Coronary artery (tissue), 2 donors: Measurements from ENCODE around the gene POM121.
"Not testable (repeated sequence)": the region's sequence is repeated elsewhere in the genome, so short reads cannot be mapped to it uniquely, and the experiment has no call there.

ENCODE experiments used
- DNase-seq: peaks from one replicate; pipeline ENCODE4 v3.0.0-alpha.2; 2017; ENCODE audit warnings: low spot score
- H3K27ac ChIP-seq, 2 donors: fragments of 200-600 bp; sonication (generic); one replicate each; pipeline ENCODE4 v1.5.1; 2016 to 2019
- H3K4me3 ChIP-seq: fragments of 200-600 bp; sonication (generic); 2 replicates; pipeline ENCODE4 v1.5.1; 2016; ENCODE audit warnings: mild to moderate bottlenecking, moderate library complexity
- TF ChIP-seq, protein P1 (sequence below): fragments of 200-600 bp; sonication (generic); IDR thresholded peaks from one replicate; pipeline ENCODE4 v1.5.1; 2019; ENCODE audit warnings: antibody characterized with exemption

Gene POM121

DNA sequence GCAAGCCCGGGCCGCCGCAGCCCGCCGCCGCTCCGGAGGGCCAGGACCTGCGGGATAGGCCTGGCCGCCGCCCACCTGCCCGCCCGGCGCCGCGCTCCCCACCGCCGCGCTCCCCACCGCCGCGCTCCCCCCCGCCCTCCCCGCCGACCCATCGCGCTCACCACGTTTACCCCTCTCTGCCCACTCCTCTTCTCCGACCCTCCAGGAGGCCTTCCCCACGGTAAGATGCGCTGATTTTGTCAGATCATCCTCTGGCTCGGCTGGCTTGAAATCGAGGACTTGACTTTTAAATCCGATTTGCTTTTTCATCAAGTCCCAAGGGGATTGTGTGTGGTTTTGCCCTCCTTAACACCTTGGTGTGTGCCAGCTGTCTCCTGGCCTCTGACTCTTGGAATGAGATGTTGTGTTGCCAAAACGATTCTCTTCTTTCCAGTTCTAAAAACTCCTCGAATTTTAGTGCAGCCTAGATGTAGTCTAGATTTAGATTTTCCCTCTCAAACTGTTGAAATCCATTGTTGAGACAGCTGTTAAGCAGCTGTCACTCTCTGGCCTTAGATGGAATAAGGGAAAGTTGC lies 738 bp downstream of the POM121 start:
- DNase-seq: no peak

DNA sequence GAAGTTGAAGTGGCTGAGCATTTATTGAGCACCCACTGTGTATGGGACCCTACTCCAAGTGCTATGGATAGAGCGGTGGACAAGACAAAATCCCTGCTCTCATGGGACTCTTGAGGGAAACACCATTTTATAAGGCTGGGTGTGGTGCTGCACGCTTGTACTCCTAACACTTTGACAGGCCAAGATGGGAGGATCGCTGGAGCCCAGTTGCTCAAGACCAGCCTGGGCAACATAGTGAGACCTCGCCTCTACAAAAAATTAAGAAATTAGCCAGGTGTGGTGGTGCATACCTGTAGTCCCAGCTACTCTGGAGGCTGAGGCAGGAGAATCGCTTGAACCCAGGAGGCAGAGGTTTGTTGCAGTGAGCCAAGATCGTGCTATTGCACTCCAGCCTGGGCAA lies 2.9 kb downstream of the POM121 start:
- not testable (repeated sequence) for H3K27ac ChIP-seq, DNase-seq, H3K4me3 ChIP-seq

More for the DNA sequence above, 738 bp downstream of the POM121 start:
- peak overlapping the region; percentile 89 to 96 for H3K27ac ChIP-seq
- TF ChIP-seq, protein P1, sequence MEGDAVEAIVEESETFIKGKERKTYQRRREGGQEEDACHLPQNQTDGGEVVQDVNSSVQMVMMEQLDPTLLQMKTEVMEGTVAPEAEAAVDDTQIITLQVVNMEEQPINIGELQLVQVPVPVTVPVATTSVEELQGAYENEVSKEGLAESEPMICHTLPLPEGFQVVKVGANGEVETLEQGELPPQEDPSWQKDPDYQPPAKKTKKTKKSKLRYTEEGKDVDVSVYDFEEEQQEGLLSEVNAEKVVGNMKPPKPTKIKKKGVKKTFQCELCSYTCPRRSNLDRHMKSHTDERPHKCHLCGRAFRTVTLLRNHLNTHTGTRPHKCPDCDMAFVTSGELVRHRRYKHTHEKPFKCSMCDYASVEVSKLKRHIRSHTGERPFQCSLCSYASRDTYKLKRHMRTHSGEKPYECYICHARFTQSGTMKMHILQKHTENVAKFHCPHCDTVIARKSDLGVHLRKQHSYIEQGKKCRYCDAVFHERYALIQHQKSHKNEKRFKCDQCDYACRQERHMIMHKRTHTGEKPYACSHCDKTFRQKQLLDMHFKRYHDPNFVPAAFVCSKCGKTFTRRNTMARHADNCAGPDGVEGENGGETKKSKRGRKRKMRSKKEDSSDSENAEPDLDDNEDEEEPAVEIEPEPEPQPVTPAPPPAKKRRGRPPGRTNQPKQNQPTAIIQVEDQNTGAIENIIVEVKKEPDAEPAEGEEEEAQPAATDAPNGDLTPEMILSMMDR: no peak
- peak overlapping the region; percentile 87 for H3K4me3 ChIP-seq

DNA sequence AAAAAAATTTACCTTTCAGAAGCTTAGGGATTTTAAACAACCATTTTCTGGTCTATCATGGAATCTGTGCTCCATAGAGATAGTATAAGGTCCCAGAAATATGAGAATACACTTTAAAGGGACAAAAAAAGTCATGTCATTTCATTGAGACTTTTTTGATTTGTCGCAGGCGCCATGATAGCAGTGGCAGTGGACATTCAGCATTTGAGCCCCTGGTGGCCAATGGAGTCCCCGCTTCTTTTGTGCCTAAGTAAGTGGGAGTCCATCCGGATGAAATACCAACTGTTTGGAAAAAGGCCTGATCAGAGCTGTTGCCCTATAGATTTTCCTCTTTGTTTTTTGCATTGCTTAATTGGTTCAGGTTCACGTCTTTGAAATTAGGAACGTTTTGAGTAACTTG lies 3.3 kb downstream of the POM121 start:
- not testable (repeated sequence) for DNase-seq, H3K4me3 ChIP-seq, H3K27ac ChIP-seq

DNA sequence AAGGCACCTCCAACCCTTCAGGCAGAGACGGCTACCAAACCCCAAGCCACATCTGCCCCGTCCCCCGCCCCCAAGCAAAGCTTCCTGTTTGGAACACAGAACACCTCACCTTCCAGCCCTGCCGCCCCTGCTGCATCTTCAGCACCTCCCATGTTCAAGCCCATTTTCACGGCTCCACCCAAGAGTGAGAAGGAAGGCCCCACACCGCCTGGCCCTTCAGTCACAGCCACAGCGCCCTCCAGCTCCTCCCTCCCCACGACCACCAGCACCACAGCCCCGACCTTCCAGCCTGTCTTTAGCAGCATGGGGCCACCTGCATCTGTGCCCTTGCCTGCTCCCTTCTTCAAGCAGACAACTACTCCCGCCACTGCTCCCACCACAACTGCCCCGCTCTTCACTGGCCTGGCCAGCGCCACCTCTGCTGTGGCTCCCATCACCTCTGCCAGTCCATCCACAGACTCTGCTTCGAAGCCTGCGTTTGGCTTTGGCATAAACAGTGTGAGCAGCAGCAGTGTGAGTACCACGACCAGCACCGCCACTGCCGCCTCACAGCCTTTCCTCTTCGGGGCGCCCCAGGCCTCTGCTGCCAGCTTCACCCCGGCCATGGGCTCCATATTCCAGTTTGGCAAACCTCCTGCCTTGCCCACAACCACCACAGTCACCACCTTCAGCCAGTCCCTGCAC lies 17.3 kb downstream of the POM121 start:
- not testable (repeated sequence) for DNase-seq, H3K4me3 ChIP-seq, H3K27ac ChIP-seq

DNA sequence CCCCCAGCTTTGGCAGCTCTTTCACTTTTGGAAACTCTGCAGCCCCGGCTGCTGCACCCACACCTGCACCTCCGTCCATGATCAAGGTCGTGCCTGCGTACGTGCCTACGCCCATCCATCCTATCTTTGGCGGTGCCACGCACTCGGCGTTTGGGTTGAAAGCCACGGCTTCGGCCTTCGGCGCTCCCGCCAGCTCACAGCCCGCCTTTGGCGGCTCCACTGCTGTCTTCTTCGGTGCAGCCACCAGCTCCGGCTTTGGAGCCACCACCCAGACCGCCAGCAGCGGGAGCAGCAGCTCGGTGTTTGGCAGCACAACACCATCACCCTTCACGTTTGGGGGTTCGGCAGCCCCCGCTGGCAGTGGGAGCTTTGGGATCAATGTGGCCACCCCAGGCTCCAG lies 18.1 kb downstream of the POM121 start:
- not testable (repeated sequence) for H3K27ac ChIP-seq, DNase-seq, H3K4me3 ChIP-seq

DNA sequence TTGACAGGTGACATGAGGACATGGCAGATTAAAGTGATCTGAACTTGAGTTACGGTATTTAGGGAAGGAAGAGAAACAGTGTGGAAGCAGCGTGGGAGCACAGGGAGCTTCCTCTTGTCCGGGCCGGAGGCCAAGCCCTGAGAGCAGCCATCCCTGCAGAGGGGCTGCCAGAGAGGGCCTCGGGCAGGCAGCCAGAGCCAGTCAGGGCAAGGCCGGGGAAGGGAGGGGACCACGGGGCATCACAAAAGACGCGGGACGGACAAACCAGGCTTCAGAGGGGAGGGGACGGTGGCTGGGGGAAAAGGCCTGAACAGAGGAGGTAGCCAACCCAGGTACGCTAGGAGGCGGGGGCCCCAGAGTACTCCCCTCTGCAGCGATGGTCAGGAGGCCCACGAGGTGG lies 20.0 kb downstream of the POM121 start:
- not testable (repeated sequence) for DNase-seq, H3K4me3 ChIP-seq, H3K27ac ChIP-seq

DNA sequence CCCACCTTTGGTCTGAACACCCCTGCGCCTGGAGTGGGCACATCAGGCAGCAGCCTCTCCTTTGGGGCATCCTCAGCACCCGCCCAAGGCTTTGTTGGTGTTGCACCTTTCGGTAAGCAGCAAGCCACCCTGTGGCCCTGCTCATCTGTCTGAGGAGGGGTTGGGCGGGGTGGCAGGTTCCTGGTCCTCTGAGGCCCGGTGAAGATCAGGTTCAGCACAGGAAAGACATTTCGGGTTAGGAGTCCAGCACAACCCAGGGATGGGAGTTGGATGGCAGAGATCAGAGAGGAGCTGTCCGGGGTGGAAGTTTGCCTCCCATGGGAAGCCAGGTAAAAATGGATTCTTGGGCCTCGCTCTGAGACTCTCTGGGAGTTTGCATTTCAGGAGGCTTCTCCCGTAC lies 20.7 kb downstream of the POM121 start:
- not testable (repeated sequence) for H3K27ac ChIP-seq, H3K4me3 ChIP-seq
- peak; percentile 64 for DNase-seq

DNA sequence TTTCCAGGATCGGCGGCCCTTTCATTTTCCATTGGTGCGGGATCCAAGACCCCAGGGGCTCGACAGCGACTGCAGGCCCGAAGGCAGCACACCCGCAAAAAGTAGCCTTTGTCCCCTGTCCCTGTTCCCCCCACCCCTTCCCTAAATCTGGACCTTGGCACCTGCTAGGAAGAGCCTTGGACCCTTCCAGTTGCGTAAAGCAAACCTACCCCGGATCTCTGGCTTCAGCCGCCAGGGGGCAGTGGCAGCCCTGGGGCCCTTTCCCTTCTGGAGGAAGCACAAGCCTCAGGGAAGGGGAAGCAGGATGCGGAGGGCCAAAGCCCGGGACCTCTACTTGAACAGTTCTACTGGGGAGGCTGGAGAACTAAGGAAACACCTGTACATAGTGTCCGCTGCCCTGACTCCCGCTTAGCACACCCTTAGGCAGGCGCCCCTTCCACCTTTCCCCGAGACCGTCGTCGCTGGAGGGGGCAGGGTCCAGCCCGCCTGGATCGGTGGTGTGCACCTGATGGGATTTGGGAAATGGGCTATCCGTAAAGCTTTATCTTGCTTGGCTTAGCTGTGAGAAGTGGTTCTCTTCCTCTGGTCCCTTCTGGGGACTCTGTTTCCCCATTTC lies 21.3 kb downstream of the POM121 start:
- not testable (repeated sequence) for H3K27ac ChIP-seq, H3K4me3 ChIP-seq
- DNase-seq: peak; percentile 47

DNA sequence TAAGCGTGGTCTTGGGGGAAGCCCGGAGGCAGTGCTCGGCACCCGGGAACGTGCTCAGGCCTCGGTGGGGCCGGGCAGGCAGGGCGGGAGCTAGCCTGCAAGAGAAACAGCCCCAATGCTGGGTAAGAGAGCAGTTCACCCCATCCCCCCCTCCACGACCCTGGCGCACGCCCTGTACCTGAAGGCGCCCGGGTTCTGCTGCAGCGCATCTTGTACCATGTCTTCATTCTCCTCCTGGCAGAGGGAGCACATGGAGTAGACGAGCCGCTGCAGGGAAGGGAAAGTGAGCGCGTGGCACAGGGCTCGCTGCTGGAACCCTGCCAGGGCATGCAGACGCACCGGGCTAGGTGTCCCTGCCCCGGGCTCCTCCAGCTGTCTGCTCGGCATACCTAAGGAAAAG lies 23.8 kb downstream of the POM121 start:
- H3K27ac ChIP-seq, H3K4me3 ChIP-seq, DNase-seq: not testable (repeated sequence)

DNA sequence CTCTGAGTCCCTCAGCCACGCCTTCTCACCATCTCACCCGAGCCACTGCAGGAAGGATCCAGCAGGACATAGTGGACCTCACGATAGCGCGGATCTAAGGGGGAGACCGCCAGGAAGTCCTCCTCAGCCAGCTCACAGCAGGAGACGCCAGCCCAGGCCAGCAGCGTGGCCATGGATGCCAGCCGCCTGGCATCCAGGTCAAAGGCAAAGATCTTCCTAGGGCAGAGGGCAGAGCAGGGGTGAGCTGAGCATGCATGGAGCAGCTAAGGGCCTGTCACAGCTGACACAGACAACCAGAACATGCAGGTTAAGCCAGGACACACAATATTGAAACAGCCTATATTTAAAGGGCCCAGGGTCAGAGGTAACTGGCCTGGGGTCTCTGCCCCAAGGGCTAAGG lies 24.4 kb downstream of the POM121 start:
- not testable (repeated sequence) for H3K4me3 ChIP-seq, DNase-seq, H3K27ac ChIP-seq

DNA sequence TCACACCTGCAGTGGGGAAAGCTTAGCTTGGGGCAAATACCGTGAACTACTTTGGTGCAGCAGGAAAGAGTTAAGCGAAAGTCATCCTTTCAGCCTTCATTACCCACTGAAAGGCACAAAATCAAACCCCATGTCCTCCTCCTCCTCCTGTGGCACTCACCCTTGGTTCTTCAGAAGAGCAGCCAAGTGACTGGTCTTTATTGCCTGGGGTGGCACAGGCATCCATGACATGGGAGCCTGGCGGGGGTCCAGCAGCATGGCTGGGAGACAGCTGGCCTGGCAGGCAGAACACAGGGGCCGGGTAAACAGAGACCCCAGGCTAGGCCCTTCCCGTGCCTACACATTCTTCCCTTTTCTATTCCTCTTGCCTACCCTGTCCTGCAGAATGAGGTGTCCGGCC lies 24.8 kb downstream of the POM121 start:
- not testable (repeated sequence) for H3K27ac ChIP-seq, H3K4me3 ChIP-seq
- peak; percentile 62 for DNase-seq

DNA sequence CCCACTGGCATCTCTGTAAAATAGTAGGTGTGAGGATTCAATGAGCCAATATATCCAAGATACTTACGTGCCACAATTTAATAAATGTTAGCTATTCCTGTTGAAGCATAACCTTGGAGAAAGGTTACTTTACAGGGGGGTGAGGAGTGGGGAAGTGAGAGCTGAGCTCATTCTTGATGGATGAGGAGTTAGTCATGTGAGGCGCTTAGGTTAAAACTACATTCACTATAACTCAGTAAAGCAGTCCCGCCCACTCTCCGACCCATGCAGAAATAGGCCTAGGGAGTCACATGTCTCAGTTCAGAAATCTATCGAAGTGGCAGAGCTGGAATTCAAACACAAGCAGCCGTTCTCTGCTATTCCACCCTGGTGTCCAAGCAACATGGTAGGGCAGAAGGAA lies 25.5 kb downstream of the POM121 start:
- H3K4me3 ChIP-seq, H3K27ac ChIP-seq, DNase-seq: not testable (repeated sequence)

DNA sequence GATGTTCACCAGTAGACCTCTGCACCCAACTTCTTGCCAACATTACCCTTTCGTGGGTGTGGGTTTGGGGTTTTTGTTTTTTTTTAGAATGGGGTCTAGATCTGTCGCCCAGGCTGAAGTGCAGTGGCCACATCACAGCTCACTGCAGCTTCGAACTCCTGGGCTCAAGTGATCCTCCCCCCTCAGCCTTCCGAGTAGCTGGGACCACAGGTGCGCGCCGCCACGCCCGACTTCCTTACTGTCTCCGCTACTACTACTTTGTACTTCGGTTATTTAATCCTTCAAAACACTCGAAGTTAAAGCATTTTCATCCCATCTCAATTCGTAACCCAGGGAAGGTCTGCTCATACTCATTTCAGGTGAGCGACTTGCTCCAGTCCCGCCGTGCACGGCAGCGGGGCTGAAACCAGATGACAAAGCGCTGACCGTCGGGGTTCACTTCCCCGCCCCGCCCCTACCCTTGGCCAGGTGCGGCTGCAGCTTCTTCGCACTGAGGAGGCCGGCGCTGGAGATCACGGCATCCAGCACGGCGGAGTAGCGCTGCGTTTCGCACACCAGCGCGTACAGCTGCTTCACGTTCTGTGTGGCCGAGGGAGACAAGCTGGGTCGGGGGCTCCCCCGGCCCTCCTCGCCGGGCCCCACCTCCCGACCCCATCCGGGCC lies 29.1 kb downstream of the POM121 start:
- H3K27ac ChIP-seq, DNase-seq: not testable (repeated sequence)
- peak overlapping the region; percentile 65 for H3K4me3 ChIP-seq

DNA sequence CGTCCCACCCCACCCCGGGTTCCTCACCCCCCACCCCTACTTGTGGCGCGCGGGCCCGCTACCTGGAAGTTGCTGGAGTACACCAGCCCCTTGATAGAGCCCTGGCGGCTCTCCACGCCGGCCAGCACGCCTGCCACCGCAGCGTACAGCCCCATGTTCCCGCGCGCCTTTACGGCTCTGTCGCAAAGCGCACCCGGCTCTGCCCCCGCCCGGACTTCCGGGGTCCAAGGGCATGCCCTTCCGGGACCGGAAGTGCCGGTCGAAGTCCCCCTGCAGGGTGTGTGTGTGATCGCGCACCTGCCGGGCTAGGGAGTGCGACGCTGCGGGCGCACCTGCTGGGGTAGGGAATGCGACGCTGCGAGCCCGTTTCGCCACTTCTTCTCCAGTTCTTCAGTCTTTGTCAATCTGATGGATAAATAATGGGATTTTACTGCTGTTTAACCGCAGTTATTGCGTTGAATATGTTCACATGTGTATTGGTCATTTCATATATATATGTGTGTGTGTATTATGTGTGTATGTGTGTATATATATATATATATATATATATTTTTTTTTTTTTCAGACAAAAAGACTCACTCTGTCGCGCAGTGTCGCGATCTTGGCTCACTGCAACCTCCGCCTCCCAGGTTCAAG lies 29.8 kb downstream of the POM121 start:
- not testable (repeated sequence) for DNase-seq, H3K27ac ChIP-seq
- H3K4me3 ChIP-seq: peak overlapping the region; percentile 65

DNA sequence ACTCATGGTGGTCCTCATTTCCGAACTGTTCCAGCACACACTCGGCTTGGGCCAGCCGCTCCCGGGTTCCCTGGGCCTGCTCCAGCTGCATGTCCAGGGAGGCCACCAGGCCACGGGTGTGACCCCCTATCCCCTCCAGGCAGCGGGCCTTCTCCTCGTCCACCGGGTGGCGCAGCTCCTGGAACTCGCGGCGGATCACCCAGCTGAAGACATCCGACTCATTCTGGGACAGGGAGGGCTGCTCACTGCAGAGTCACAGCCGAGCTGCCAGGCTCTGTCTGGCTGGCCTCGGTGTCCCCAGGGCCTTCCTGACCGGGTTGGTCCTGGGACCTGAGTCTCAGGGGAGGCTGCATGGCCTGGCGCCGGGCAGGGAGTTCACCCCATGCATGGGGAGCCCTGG lies 35.1 kb downstream of the POM121 start:
- not testable (repeated sequence) for H3K27ac ChIP-seq, H3K4me3 ChIP-seq, DNase-seq

DNA sequence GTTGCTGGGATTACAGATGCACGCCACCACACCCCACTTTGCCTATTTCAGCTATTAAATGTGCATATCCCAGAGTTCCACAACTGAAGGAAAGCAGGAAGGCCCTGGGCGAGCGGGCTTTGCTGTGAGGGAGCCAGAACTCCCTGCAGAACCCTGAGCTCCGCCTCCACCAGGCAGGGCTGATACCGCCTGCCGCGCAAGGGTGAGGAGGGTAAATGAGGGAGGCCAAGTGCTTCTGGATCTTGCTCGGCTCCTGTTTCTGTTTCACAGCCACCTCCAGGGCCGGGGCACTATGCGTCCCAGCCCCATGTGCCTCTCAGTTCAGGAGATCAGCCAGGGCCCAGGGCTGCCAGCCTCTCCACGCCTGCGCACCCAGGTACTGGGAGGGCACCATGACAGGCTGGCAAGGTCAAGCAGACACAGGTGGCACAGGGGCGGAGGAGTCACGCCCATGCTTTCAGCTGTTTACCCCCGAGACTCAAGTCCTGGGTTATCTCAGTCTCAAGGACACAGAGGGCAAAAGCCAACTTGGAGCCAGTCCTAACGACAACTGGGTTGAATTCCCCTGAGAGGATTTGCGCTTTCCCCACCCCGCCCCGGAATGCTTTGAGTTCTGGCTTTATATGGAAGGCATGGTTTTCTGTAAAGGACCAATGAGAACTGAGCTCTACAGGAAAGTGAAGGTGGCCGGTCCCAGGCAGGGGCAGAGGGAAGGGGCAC lies 35.9 kb downstream of the POM121 start:
- H3K4me3 ChIP-seq, DNase-seq, H3K27ac ChIP-seq: not testable (repeated sequence)

DNA sequence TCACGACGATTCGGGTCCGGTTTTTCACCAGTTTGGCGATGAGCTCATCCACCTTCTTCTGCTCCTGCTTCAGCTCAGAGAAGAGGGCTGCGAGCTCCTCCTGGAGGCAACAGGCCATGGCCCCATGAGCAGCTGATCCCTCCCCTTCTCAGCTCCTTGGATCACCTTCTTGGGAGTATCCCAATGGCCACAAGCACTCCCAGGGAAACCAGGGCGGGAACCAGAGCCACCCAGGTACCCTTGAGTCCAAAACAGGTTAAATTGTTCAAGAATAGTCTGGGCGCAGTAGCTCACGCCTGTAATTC lies 36.4 kb downstream of the POM121 start:
- not testable (repeated sequence) for H3K27ac ChIP-seq, DNase-seq, H3K4me3 ChIP-seq
